Activated CD4-positive, alpha-beta memory T cell treated with anti-CD3 and anti-CD28 coated beads, Interleukin-2, amount 10 ng/mL, durations not matched to agents 7 days and 5 days (primary cell): ENCODE data around the gene ASNS. TPM values are rescaled to one million over a fixed set of nuclear protein-coding genes. Genes with fewer than 3 reads are reported as not detected.

Experiments used
- CTCF ChIA-PET: fragments of 350-600 bp; sonication (Branson Sonifier 250); formaldehyde crosslinking; loops from one replicate; lab custom pipeline; 2021; ENCODE audit warnings: antibody characterized with exemption, inconsistent platforms; lab: Charles Lee
- POLR2A ChIA-PET: fragments of 350-600 bp; sonication (Branson Sonifier 250); formaldehyde crosslinking; loops from one replicate; lab custom pipeline; 2021; ENCODE audit warnings: antibody characterized with exemption; lab: Charles Lee
- DNase-seq: peaks from one replicate; pipeline ENCODE4 v3.0.0-alpha.2; 2020
- H3K27ac Mint-ChIP-seq: one replicate; pipeline ENCODE4 v1.8.0; 2021; ENCODE audit warnings: mild to moderate bottlenecking, mixed read lengths
- H3K27me3 Mint-ChIP-seq: one replicate; pipeline ENCODE4 v1.8.0; 2021; ENCODE audit warnings: mixed read lengths
- H3K36me3 Mint-ChIP-seq: one replicate; pipeline ENCODE4 v1.8.0; 2021; ENCODE audit warnings: low read depth, mixed read lengths
- H3K4me1 Mint-ChIP-seq: one replicate; pipeline ENCODE4 v1.8.0; 2021; ENCODE audit warnings: mixed read lengths
- H3K4me3 Mint-ChIP-seq: one replicate; pipeline ENCODE4 v1.8.0; 2021; ENCODE audit warnings: mild to moderate bottlenecking, mixed read lengths
- H3K9me3 Mint-ChIP-seq: one replicate; pipeline ENCODE4 v1.8.0; 2021; ENCODE audit warnings: mixed read lengths
- total RNA-seq, 2 experiments: library from RNA; stranded (reverse); gene quantifications; one replicate each; pipeline ENCODE4 v1.2.3, GENCODE V29; 2021

ASNS gene
- total RNA-seq, 2 experiments from 2014 or later = 86.7 to 95.5 TPM

- H3K4me3 Mint-ChIP-seq = no peak overlapping the region
- H3K27me3 Mint-ChIP-seq = peaks cover 9% of the 10 kb centered on the region
- no peaks in the 10 kb centered on the region for H3K36me3 Mint-ChIP-seq
- DNase-seq = no peak
- POLR2A ChIA-PET = no interaction called here
- no peak overlapping the region for H3K27ac Mint-ChIP-seq
- CTCF ChIA-PET = interaction anchor here (0.8 to 1.1 kb wide), 2 partner anchors 16 to 702 kb away, joined by 3 read pairs; no protein-coding TSS in a partner anchor
- no peaks in the 10 kb centered on the region for H3K4me1 Mint-ChIP-seq
- no peaks in the 10 kb centered on the region for H3K9me3 Mint-ChIP-seq
These were observed 53.0 kb downstream of the ASNS start for GRCh38 chr7:97819161-97819560.

DNA sequence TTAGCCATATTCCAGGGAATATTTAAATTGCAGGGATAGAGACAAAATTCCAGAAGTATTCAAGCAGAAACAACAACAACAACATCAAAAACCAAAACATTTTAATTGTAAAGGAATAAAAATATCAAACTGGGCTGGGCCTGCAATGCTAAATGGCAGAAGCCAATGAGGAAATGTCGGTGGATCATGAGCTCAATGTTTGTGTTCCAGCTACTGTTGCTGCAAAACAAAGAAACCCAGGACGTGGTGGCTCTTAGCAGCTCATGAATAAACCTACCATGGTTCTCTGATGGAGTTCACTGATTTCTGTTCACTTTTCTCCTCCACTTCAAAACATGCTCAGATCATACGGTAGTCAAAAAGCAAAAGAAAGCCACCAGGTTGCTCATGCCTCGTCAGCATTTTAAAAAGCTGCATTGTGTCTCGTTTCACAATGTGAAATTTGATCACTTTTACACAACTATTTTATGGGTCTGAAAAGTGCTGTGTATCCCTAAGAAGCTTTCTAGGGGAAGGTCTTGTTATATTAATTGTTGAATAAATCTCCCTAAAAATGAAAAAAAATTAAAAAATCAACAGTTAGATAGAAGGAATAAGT, 54.0 kb downstream of the ASNS start:
- POLR2A ChIA-PET = no interaction called here
- CTCF ChIA-PET = no interaction called here

More for the DNA sequence above, 54.0 kb downstream of the ASNS start:
- no peaks in the 10 kb centered on the region for H3K9me3 Mint-ChIP-seq
- H3K4me3 Mint-ChIP-seq = no peak overlapping the region
- DNase-seq = no peak
- H3K4me1 Mint-ChIP-seq = no peaks in the 10 kb centered on the region
- no peaks in the 10 kb centered on the region for H3K36me3 Mint-ChIP-seq
- no peak overlapping the region for H3K27ac Mint-ChIP-seq
- H3K27me3 Mint-ChIP-seq = peaks cover 7% of the 10 kb centered on the region

Other genes starting within 250 kb of the ASNS start
- not detected for gene TAC1, start 140.3 kb downstream of the ASNS start, total RNA-seq
- gene OCM2, start 117.8 kb upstream of the ASNS start, total RNA-seq = not detected
- 10 to 100 TPM in 1 of 2 experiments, 1 to 10 TPM in 1; 10.0 to 11.6 TPM for gene LMTK2, start 234.5 kb upstream of the ASNS start, total RNA-seq